ENCODE results near the gene PRPS1L1.

- TF ChIP-seq CTCF (IDR thresholded peaks at IDR 0.05) (no peak), EZH2phosphoT487 (IDR thresholded peaks at IDR 0.05) (no peak), EZH2 (IDR thresholded peaks at IDR 0.05) (no peak)
These were observed 44.2 kb downstream of the PRPS1L1 start for GRCh38 chr7:17983221-17984062.

Measured in neural progenitor cell (in vitro differentiated cells).